ENCODE results near the gene FXN.

DNA sequence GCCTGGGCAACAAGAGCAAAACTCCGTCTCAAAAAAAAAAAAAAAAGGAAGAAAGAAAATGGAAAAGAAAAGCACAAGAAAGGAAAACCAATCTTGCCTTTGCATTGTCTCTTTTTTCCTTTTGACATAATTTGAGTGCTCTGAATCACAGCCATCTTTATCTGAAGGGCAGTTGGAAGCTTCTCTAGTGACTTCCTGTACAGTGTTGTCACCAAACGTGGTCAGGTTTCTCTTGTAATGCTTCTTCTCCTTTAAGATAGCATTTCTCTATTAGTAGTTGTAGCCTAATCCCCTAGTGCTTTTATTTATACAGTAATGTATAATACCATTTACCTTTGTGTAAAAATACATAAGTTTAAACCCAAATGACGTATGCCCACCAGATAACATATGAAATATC is 39.8 kb upstream of the FXN start:
- TF ChIP-seq CTCF (IDR thresholded peaks at IDR 0.05; ENCODE audit: borderline replicate concordance, extremely low read depth, low read length, poor library complexity, severe bottlenecking) (no peak), EZH2 (IDR thresholded peaks at IDR 0.05; ENCODE audit: borderline replicate concordance, low read depth, low read length, severe bottlenecking) (no peak)

All from DND-41 (cell line).